ENCODE measurements around the gene VEGFD. TPM values are rescaled to one million over a fixed set of nuclear protein-coding genes. Genes with fewer than 3 reads are reported as not detected.

VEGFD gene
- total and polyA plus RNA-seq, 2 of the 4 experiments (the other 2 are of a cell fraction), result 0.18 to 0.19 TPM

DNA sequence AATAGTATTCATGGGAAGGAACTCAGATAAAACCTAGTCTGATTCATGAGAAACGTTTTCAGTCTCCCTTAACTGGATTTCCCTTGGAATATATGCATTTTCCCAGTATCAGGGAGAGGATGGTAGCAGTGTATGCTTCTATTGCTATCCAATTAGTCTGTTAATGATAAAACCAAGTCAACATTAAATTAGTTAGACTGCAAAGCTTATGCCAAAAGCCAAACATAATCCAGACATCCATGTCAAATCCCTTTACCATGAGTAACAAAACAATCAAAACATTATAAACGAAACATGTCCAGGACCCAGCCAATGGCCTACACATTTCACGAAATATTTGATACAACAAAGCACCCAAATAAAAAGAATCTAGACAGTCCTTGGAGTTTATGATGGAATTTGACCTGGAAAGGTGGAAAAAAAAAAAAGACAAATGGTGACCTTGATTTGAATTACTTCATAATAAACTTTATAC, 34.5 kb upstream of the VEGFD start:
- Histone ChIP-seq H2BK120ac (ENCODE audit: low read depth, low read length) (no peak overlapping the region; the same call in 1 of the 2 replicates), H3K9me1 (ENCODE audit: insufficient read depth, low read length) (no peaks in the 10 kb centered on the region), H4K8ac (ENCODE audit: low read depth in 2 of 2, low read length in 2 of 2) (peak overlapping the region in 1 of 2 experiments; percentile 42; a peak in 2 of 4 replicates), H3K4me2 (ENCODE audit: low read depth, low read length) (no peak overlapping the region; the same call in 1 of the 2 replicates), H4K91ac (ENCODE audit: insufficient read depth, low read depth, low read length) (no peak overlapping the region), H4K20me1 (ENCODE audit: insufficient read depth, low read length) (no peaks in the 10 kb centered on the region), H2AK9ac (replicated peaks; ENCODE audit: low read depth, low read length, poor library complexity) (no peak overlapping the region), H3K27ac (ENCODE audit: insufficient read depth, low read length) (peak overlapping the region; percentile 50; the same call in 1 of the 2 replicates), H3K4ac (ENCODE audit: low read depth, low read length) (no peak overlapping the region), H3K18ac (ENCODE audit: low read depth, low read length) (peak overlapping the region; percentile 78), H3K23ac (ENCODE audit: low read depth, low read length) (no peak overlapping the region), H2BK20ac (ENCODE audit: low read depth, low read length) (no peak overlapping the region), H3K4me1 (ENCODE audit: control insufficient read depth, insufficient read depth, low read length) (0 out of 2 replicates have a peak, but pooled peaks cover 2% of the 10 kb centered on the region), H2BK5ac (ENCODE audit: low read depth, low read length, poor library complexity, severe bottlenecking) (peak overlapping the region; percentile 84), H4K5ac (ENCODE audit: low read depth, low read length) (no peak overlapping the region), H3K14ac (replicated peaks; ENCODE audit: low read depth, low read length) (no peak overlapping the region), H3K36me3 (ENCODE audit: control insufficient read depth, insufficient read depth, low read length) (no peaks in the 10 kb centered on the region), H3K9me3 (ENCODE audit: control insufficient read depth, insufficient read depth, low read length) (peaks cover 5% of the 10 kb centered on the region; the same call in 1 of the 2 replicates), H3K27me3 (ENCODE audit: control insufficient read depth, insufficient read depth, low read length) (no peaks in the 10 kb centered on the region), H2AFZ (replicated peaks; ENCODE audit: low read length, poor library complexity) (no peak overlapping the region), H3K9ac (ENCODE audit: low read depth, low read length) (no peak overlapping the region; the same call in 1 of the 2 replicates), H3K4me3 (ENCODE audit: insufficient read depth, low read depth, low read length) (no peak overlapping the region), H2BK15ac (ENCODE audit: low read depth, low read length) (no peak overlapping the region), H3K79me1 (ENCODE audit: low read depth in 1 of 2, low read length in 2 of 2) (no peaks in the 10 kb centered on the region), H2AK5ac (ENCODE audit: low read depth, low read length) (no peak overlapping the region), H3K56ac (ENCODE audit: extremely low read depth, insufficient read depth, low read length) (no peak overlapping the region)
- dilution Hi-C loops (cut with HindIII; ENCODE audit: low sequenced_read_pairs, unreplicated experiment) (no loop called here), in situ Hi-C loops (cut with MboI; ENCODE audit: low sequenced_read_pairs) (no loop called here), intact Hi-C loops (cut with micrococcal nuclease) (no loop called here)
- no TSS peak for BruUV-seq (replicated peaks)
- TF ChIP-seq CHD1 (IDR thresholded peaks at IDR 0.05; ENCODE audit: low read depth, low read length) (no peak), MAZ (IDR thresholded peaks at IDR 0.05; ENCODE audit: borderline replicate concordance, low read depth, low read length) (no peak), POLR2A (IDR thresholded peaks at IDR 0.05; ENCODE audit: low read depth, low read length) (no peak), RAD21 (IDR thresholded peaks at IDR 0.05; ENCODE audit: low read length) (no peak), MAFK (IDR thresholded peaks at IDR 0.05; ENCODE audit: low read depth, low read length) (no peak)
- TF ChIP-seq, protein P1, sequence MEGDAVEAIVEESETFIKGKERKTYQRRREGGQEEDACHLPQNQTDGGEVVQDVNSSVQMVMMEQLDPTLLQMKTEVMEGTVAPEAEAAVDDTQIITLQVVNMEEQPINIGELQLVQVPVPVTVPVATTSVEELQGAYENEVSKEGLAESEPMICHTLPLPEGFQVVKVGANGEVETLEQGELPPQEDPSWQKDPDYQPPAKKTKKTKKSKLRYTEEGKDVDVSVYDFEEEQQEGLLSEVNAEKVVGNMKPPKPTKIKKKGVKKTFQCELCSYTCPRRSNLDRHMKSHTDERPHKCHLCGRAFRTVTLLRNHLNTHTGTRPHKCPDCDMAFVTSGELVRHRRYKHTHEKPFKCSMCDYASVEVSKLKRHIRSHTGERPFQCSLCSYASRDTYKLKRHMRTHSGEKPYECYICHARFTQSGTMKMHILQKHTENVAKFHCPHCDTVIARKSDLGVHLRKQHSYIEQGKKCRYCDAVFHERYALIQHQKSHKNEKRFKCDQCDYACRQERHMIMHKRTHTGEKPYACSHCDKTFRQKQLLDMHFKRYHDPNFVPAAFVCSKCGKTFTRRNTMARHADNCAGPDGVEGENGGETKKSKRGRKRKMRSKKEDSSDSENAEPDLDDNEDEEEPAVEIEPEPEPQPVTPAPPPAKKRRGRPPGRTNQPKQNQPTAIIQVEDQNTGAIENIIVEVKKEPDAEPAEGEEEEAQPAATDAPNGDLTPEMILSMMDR (conservative IDR thresholded peaks at IDR 0.05; ENCODE audit: low read depth, low read length), result no peak
- TF ChIP-seq, protein P2, sequence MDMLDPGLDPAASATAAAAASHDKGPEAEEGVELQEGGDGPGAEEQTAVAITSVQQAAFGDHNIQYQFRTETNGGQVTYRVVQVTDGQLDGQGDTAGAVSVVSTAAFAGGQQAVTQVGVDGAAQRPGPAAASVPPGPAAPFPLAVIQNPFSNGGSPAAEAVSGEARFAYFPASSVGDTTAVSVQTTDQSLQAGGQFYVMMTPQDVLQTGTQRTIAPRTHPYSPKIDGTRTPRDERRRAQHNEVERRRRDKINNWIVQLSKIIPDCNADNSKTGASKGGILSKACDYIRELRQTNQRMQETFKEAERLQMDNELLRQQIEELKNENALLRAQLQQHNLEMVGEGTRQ (IDR thresholded peaks at IDR 0.05; ENCODE audit: low read depth, low read length), result no peak
- no CpG with 5 or more reads among the region's 3 CpGs for WGBS, 2 experiments (ENCODE audit: extremely low coverage in 2 of 2, insufficient read length in 1 of 2)
- ATAC-seq (ENCODE audit: low read depth) (no peak; the same call in 1 of the 2 replicates), DNase-seq (no peak)
- ChIA-PET POLR2A (ENCODE audit: unreplicated experiment) (no interaction called here), CTCF (no interaction called here)

Data from IMR-90 (cell line).